Thoracic aorta endothelial cell (primary cell): Measurements from ENCODE around the gene ELOVL2. TPM values are rescaled to one million over a fixed set of nuclear protein-coding genes. Genes with fewer than 3 reads are reported as not detected.

Experiments used
- total RNA-seq: library from RNA; depleted of rRNA; stranded (reverse); fragments of >200 nt; gene quantifications from 2 replicates; pipeline ENCODE4 v1.2.3, GENCODE V29; 2012

The ELOVL2 gene
- not detected in 2 replicates for total RNA-seq

DNA sequence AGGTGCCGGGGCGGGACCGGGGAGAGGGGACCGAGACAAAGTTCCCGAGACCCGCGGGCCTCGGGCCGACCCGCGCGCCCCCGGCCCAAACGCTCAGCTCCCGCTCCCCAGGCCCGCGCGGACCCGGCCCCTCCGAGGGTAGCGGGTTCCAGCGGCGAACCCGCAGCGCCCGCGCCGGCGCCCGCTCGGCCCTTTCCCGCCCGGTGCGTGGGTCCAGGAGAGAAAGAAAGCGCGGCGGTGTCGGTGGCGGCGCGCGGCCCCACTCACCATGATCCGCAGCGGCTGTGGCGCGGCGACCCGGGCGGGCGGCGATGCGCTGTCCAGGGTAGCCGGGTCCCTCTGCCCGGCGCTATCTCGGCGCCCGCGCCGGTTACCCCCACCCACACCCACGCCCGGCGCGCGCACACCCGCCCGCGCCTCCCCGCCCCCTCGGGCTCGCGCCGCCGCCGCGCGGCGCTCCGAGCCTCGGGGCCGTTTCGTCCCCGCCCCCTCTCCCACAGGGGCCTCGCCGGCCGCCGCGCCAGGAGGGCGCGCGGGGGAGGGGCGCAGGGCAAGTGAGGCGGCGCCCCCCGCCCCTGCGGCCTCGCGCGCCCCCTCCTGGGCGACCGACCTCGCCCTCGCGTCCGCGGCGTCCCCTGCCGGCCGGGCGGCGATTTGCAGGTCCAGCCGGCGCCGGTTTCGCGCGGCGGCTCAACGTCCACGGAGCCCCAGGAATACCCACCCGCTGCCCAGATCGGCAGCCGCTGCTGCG, at the start of gene ELOVL2:
Gene ELOVL2, minus strand, starts transcription at position 345 of the 751 bp plus-strand sequence. Its CDS starts 75 bp downstream, at position 270.

Other genes with a start within 250 kb of the ELOVL2 start
- 0.07 TPM in 1 of 2 replicates, not detected in the other for gene MAK, start 205.8 kb downstream of the ELOVL2 start, total RNA-seq
- not detected in 2 replicates for gene GCM2, start 162.3 kb downstream of the ELOVL2 start, total RNA-seq
- gene SYCP2L, start 157.3 kb downstream of the ELOVL2 start, total RNA-seq = not detected in 2 replicates
- 16.8 and 17.9 TPM in 2 replicates for gene SMIM13, start 49.5 kb upstream of the ELOVL2 start, total RNA-seq
- gene ERVFRD-1, start 67.4 kb upstream of the ELOVL2 start, total RNA-seq = not detected in 2 replicates
- 18.4 and 28.6 TPM in 2 replicates for gene NEDD9, start 188.4 kb upstream of the ELOVL2 start, total RNA-seq